NCI-H2196 (cell line): ENCODE measurements around the gene LEP.
"Not testable (repeated sequence)": the region's sequence is repeated elsewhere in the genome, so short reads cannot be mapped to it uniquely, and the experiment has no call there.

Experiments
- DNase-seq: peaks from one replicate; lab custom pipeline; 2025; ENCODE audit not compliant: unreplicated experiment; lab: John Stamatoyannopoulos, UW

The LEP gene

GRCh38 chr7:128271471-128271941 is 30.4 kb downstream of the LEP start:
- no peak for DNase-seq

GRCh38 chr7:128271942-128272481 is 30.9 kb downstream of the LEP start:
- no peak for DNase-seq

GRCh38 chr7:128274246-128274883 is 33.3 kb downstream of the LEP start:
- no peak for DNase-seq

GRCh38 chr7:128274884-128275603 is 34.0 kb downstream of the LEP start:
- DNase-seq: no peak

- DNase-seq: no peak
Observed at GRCh38 chr7:128275681-128276080, 34.6 kb downstream of the LEP start.

- DNase-seq: no peak
Observed at GRCh38 chr7:128278366-128278765, 37.3 kb downstream of the LEP start.

GRCh38 chr7:128279124-128279713 is 38.1 kb downstream of the LEP start:
- no peak for DNase-seq

GRCh38 chr7:128280451-128280850 is 39.4 kb downstream of the LEP start:
- DNase-seq: not testable (repeated sequence)

- no peak for DNase-seq
Observed at GRCh38 chr7:128281605-128282380, 40.7 kb downstream of the LEP start.

- no peak for DNase-seq
Observed at GRCh38 chr7:128284102-128284501, 43.0 kb downstream of the LEP start.

- DNase-seq: no peak
Observed at GRCh38 chr7:128287556-128287955, 46.5 kb downstream of the LEP start.

GRCh38 chr7:128298004-128298403 is 56.9 kb downstream of the LEP start:
- DNase-seq: not testable (repeated sequence)

- no peak for DNase-seq
Observed at GRCh38 chr7:128299109-128299607, 58.1 kb downstream of the LEP start.

- no peak for DNase-seq
Observed at GRCh38 chr7:128302139-128302538, 61.1 kb downstream of the LEP start.

GRCh38 chr7:128303133-128303532 is 62.1 kb downstream of the LEP start:
- no peak for DNase-seq

- DNase-seq: no peak
Observed at GRCh38 chr7:128303643-128304042, 62.6 kb downstream of the LEP start.

- DNase-seq: no peak
Observed at GRCh38 chr7:128304212-128304611, 63.1 kb downstream of the LEP start.

GRCh38 chr7:128307061-128307460 is 66.0 kb downstream of the LEP start:
- DNase-seq: no peak
